Measurements from ENCODE around the gene TNNC1. TPM values are rescaled to one million over a fixed set of nuclear protein-coding genes. Genes with fewer than 3 reads are reported as not detected.

The TNNC1 gene
- total and polyA plus RNA-seq, 2 experiments from 2014 or later: 1,875 to 3,313 TPM

DNA sequence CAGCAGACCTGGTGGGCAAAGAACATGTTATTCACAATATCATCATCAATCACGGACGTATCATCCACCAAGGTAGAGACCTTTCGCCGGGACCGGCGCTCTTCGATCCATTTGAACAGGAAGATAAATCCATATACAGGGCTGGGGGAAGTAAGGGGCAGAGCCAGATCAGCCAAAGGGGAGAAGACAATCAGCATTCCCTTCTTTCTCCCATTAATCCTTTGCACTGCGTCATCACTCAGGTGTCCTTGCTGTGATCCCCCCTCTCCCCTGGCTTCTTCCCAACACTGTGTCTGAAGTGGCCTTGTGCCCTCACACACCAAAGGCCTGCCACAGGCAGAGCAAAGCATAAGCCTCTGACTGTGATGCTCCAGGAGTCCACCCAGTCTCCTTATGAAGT lies 45.4 kb downstream of the TNNC1 start:
- H3K36me3 ChIP-seq: peaks cover 34% of the 10 kb centered on the region
- H3K4me1 ChIP-seq (ENCODE audit: low read depth): peaks cover 11% of the 10 kb centered on the region
- no peak overlapping the region for H3K27ac ChIP-seq
- no peak for DNase-seq (ENCODE audit: low read depth in 1 of 2, low spot score in 1 of 2)
- TF ChIP-seq, protein P1, sequence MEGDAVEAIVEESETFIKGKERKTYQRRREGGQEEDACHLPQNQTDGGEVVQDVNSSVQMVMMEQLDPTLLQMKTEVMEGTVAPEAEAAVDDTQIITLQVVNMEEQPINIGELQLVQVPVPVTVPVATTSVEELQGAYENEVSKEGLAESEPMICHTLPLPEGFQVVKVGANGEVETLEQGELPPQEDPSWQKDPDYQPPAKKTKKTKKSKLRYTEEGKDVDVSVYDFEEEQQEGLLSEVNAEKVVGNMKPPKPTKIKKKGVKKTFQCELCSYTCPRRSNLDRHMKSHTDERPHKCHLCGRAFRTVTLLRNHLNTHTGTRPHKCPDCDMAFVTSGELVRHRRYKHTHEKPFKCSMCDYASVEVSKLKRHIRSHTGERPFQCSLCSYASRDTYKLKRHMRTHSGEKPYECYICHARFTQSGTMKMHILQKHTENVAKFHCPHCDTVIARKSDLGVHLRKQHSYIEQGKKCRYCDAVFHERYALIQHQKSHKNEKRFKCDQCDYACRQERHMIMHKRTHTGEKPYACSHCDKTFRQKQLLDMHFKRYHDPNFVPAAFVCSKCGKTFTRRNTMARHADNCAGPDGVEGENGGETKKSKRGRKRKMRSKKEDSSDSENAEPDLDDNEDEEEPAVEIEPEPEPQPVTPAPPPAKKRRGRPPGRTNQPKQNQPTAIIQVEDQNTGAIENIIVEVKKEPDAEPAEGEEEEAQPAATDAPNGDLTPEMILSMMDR (IDR thresholded peaks at IDR 0.05; ENCODE audit: low read depth, low read length): no peak
- no peaks in the 10 kb centered on the region for H3K9me3 ChIP-seq (ENCODE audit: low read depth)
- no peaks in the 10 kb centered on the region for H3K27me3 ChIP-seq
- H3K4me3 ChIP-seq: no peak overlapping the region

DNA sequence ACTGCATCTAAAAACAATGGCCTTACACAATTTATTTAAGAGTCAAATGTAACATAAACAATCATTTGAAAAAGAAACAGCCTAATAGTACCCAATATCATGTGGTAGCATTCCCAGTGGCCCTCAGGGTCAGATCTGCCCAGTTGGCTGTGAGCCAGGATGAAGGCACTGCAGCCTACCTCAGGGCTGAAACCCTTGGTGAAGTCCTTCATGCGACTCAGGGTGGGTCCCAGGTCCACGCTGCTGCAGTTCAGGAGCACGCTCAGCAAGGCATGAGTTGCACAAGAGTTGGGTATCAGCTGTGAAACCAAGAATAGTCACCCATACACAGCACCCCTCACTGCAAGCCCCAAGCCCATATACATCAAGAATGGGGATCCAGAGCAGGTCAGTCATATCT lies 46.1 kb downstream of the TNNC1 start:
- no peaks in the 10 kb centered on the region for H3K27me3 ChIP-seq
- no peak overlapping the region for H3K27ac ChIP-seq
- TF ChIP-seq, protein P1 (IDR thresholded peaks at IDR 0.05; ENCODE audit: low read depth, low read length): no peak
- peaks cover 40% of the 10 kb centered on the region for H3K36me3 ChIP-seq
- no peak for DNase-seq (ENCODE audit: low read depth in 1 of 2, low spot score in 1 of 2)
- H3K4me3 ChIP-seq: no peak overlapping the region
- H3K4me1 ChIP-seq (ENCODE audit: low read depth): peaks cover 11% of the 10 kb centered on the region
- H3K9me3 ChIP-seq (ENCODE audit: low read depth): no peaks in the 10 kb centered on the region

DNA sequence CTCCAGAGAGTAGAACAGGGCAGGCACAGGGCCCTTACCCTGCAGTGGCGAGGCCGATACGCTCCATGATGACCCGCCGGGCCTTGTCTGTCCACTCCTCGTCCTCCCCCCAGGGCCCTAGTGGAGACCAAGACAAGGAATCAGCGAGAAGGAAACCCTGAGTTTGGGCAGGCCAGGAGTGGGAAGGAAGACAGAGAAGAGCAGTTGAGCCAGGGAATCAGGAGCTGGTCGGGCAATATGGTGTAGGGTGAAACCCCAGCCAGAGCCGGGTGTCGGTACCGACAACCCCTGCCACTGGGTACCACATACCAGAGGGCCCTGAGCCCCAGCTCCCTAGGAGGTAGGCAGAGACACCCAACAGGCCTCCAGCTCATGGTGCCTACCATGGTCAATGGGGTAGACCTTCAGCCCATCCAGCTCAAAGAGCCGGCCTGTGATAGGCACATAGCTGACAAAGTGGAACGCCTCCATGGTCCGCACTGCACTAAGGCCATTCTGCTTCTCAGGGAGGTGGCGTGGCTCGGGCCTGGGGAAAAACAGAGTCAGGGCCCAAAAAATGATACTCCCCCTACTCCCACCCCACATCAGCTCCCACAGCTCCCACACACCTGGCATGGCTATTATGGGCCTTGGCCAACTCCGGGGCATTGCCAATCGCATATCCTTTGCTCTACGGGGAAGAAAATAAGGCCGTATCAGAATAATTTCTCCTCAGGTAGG lies 46.9 kb downstream of the TNNC1 start:
- Histone ChIP-seq H3K36me3 (peaks cover 48% of the 10 kb centered on the region), H3K27me3 (no peaks in the 10 kb centered on the region), H3K27ac (no peak overlapping the region), H3K4me3 (no peak overlapping the region), H3K9me3 (ENCODE audit: low read depth) (no peaks in the 10 kb centered on the region), H3K4me1 (ENCODE audit: low read depth) (peaks cover 11% of the 10 kb centered on the region)
- DNase-seq (ENCODE audit: low read depth in 1 of 2, low spot score in 1 of 2): no peak
- TF ChIP-seq, protein P1 (IDR thresholded peaks at IDR 0.05; ENCODE audit: low read depth, low read length): no peak

DNA sequence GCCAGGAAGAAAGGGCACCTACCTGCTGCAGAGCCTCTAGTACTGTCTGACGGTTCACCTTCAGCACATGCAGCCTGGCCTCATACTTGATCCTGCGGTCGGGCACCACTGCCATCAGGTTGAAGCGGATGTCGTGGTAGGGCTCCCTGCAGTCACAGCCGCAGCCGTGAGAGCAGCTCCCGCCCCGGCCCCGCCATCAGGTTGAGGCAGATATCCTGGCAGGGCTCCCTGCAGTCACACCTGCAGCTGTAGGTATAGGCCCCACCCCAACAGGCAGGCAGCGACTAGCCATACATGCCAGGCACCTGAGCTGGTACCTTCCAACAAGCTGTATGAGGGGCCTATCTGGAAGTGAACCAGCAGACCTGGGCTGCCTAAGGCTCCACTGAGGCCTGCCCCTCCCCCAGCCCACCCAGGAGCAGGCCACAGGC lies 47.6 kb downstream of the TNNC1 start:
- peaks cover 7% of the 10 kb centered on the region for H3K4me1 ChIP-seq (ENCODE audit: low read depth)
- H3K36me3 ChIP-seq: peaks cover 49% of the 10 kb centered on the region
- no peaks in the 10 kb centered on the region for H3K9me3 ChIP-seq (ENCODE audit: low read depth)
- no peak overlapping the region for H3K4me3 ChIP-seq
- no peaks in the 10 kb centered on the region for H3K27me3 ChIP-seq
- no peak overlapping the region for H3K27ac ChIP-seq
- DNase-seq (ENCODE audit: low read depth in 1 of 2, low spot score in 1 of 2): no peak
- TF ChIP-seq, protein P1 (IDR thresholded peaks at IDR 0.05; ENCODE audit: low read depth, low read length): no peak

DNA sequence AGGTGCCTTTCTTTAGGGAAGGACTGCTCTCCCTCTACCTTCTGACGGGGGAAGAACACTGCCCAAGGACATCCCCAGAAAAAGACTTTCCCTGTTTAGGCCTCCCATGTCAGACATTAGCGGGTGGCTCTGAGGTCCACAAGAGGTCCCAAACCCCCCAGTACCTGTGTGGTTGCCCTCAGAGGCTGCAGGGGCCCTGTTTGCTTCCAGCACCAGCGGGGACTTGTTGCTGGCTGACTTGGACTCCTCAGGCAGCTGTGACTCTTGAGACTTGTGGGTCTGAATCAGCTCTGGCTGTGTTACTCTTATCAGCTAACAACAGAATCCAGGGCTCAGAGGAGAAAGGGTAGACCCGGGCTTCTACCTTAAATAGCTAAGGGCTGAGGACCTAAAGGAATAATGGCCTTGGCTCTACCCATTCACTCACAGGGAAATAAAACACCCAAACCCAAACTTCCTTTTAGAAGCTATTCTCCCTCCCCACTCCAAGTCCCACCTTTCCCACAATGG lies 48.2 kb downstream of the TNNC1 start:
- Histone ChIP-seq H3K9me3 (ENCODE audit: low read depth) (no peaks in the 10 kb centered on the region), H3K27ac (no peak overlapping the region), H3K36me3 (peaks cover 53% of the 10 kb centered on the region), H3K27me3 (no peaks in the 10 kb centered on the region), H3K4me1 (ENCODE audit: low read depth) (peaks cover 7% of the 10 kb centered on the region), H3K4me3 (no peak overlapping the region)
- TF ChIP-seq, protein P1 (IDR thresholded peaks at IDR 0.05; ENCODE audit: low read depth, low read length): no peak
- no peak for DNase-seq (ENCODE audit: low read depth in 1 of 2, low spot score in 1 of 2)

Measured in cardiac muscle cell (in vitro differentiated cells and primary cell).